HG03565 (cell line): ENCODE measurements around the gene GRPEL1.

Experiments used
- ATAC-seq: cut with Tn5 transposase; IDR thresholded peaks from one replicate; pipeline ENCODE4 v1.9.1; 2021; ENCODE audit warnings: mild to moderate bottlenecking, moderate library complexity; ENCODE audit not compliant: unreplicated experiment

Gene GRPEL1

DNA sequence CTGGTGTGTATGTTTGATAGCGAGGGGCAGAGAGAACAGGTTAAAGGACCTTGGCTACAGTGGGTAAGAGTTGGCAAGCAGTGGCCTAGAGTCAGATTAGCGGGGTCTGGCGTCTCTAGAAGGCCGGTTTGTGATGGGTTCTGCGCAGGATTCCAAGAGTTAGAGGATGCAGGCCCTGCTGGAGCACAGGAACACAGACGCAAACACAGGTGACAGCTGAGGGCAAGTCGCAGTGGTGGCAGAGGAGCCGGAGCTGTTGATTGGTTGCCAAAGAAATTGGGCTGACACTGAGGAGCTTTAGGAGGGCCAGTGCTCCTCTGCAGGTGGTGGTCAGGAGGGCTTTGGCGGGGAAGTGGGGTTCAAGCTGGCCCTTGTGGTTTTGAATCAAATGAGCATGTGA, 20.9 kb downstream of the GRPEL1 start:
- no peak for ATAC-seq

DNA sequence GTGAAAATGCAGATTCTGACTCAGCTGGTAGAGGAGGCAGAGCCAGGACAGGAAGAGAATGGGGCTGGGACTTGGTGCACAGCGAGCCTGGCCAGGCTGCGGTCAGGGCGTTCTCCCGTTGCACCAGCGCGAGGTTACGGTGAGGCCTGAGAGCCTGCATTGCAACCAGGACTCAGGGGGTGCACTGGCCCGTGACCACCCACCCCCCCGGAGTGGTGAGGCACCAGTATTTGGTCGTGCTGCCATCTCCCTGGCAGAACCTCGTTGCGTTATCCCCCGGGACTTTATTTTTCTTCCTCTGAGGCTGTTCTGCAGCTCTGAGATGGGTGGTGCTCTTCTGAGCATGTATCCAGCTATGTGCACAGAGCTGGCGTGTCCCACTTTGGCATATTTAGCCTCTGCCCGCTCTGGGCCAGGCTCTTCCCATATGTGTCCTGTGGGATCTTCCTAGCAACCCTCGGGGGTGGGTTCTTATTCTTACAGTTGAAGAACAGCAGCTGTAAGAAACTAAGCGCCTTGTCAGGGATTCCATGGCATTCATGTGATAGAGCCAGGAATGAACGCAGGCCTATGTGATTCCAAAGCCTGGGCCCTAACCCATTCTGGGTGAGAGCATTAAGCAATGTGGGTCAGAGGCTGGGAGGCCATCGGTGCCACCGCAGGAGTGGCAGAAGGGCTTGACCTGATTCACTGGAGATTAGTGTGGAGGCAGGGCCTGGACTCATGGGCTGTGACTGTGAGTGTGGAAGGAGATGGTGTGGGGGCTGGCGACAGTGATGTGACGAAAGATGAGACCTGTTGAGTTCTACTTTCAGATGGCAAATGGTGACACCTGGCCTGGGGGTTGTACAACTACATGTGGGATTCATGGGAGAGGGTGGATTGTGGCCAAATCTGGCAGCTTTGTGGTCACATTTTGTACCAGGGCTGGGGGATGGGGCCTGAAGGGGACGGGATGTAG, 21.6 kb downstream of the GRPEL1 start:
- peak; percentile 22 for ATAC-seq

DNA sequence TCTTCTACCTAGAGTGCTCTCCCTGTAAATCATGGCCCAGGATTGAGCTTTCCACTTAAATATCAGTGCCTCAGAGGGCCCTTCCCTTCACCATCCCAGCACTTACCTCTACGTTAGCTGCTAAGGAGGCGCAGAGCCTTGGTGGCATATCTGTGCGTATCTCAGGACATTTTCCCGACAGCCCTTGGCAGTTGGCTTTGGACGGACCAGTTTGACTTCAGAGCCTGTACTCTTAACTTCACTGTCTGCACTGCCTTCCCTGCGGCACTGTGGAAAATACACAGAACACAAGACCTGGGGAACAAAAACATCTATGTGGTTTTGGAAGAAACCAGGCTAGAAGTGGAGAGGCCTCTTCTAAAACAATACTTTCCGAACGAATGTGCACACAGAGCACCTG, 22.3 kb downstream of the GRPEL1 start:
- no peak for ATAC-seq

DNA sequence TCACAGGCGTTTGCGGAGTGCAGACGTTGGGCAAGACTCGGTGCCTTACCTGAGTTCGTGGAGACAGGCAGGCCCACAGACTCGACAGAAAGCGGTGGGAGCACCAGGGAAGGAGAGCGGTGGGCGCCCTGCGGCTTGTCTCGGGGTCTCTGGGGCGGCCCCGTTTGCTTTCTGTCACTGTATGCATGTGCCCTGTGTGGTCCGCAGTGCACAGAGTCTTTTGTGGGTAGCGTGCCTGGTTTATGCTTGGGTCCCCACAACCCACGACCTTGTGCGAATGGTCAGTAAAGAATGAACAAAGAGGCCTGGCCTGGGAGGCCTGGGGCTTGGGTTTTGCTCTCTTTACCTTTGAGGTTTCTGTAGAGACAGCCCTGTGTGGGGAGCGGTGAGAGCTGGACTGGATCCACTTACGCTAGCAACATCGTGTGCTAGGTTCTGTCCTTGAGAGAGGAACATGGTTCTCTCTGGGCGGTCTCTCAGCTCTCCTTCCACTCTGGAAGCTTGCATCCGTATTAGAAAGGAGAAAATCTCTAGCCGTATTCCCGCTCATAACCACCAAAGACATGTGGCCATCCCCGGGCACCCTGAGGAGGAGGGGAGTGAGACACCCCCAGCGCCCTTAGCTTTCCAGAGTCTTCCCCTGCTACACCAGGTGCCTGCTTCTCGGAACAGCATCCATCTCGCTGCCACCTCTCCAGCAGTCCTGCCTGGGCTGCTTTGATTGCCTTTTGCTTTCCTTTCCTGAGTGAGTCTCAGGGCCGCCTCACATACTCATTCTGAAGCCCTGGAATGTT, 23.5 kb downstream of the GRPEL1 start:
- ATAC-seq = no peak

DNA sequence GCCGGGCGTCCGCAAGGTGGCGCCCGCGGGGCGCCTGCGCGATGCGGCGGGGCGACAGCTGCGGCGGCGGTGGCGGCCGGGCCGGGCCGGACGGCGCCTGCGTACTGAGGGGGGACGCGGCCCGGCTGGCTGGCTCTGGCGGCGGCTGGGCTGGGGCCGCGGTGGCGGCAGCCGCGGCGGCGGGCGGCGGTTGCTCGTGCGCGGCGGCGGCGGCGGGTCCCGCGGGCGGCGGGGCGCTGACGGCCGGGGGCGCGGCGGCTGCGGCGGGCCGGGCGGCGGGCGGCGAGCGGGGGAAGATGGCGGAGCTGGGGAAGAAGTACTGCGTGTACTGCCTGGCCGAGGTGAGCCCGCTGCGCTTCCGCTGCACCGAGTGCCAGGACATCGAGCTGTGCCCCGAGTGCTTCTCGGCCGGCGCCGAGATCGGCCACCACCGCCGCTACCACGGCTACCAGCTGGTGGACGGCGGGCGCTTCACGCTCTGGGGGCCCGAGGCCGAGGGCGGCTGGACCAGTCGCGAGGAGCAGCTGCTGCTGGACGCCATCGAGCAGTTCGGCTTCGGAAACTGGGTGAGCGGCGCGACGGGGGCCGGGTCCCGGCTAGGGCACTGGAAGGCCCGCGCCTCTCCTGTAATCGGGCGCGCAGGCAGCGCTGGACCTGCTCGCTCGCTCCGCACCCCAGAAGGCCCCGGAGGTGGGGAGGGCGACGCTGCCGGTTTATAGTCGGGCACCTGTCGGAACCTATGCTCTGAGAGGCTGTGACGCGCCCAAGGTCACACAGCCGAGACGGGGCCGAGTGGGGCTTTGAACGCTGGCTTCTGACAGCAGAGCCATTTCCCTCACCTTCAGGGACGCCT, 24.4 kb downstream of the GRPEL1 start, which contains the start of gene TADA2B:
TADA2B (plus strand) TSS at position 89 of the 853 bp plus-strand sequence; CDS start at position 297, 208 bp downstream.
- peak; percentile 18 for ATAC-seq

DNA sequence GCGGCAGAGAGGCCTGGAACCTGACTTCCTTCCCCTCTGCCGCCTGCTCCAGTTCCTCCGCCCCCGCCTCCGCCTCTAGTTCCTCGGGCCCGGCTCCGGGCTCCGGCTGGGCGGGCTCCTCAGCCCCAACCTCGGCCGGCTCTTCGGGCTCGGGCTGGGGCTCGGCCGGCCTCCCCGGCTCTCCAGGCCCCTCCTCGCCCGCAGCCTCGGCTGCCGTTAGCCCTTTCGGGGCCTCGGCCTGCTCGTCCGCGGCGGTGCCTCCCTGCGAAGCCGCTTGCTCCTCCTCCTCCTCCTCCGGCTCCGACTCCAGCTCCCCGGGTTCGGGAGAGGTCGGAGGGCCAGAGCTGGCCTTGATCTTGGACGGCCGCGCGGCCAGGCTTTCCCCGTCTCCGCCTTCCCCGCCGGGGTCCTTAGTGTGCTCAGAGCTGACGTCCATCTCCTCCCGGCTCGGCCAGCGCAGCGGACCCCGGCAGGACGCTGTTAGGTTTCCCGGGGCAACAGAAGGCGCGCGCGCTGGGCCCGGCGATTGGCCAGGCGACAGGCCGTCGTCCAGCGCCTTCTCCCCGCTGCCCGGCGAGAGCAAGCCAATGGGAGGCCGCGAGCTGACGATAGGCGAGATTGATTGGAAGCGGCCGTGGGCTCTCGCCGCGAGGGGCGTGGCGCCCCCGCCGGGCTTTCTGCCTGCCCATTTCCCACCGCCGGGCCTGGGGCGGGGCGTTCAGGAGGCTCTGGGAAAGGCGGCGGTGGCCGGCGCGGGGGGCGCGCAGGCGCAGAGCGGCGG, 25.2 kb downstream of the GRPEL1 start:
- peak; percentile 73 for ATAC-seq

DNA sequence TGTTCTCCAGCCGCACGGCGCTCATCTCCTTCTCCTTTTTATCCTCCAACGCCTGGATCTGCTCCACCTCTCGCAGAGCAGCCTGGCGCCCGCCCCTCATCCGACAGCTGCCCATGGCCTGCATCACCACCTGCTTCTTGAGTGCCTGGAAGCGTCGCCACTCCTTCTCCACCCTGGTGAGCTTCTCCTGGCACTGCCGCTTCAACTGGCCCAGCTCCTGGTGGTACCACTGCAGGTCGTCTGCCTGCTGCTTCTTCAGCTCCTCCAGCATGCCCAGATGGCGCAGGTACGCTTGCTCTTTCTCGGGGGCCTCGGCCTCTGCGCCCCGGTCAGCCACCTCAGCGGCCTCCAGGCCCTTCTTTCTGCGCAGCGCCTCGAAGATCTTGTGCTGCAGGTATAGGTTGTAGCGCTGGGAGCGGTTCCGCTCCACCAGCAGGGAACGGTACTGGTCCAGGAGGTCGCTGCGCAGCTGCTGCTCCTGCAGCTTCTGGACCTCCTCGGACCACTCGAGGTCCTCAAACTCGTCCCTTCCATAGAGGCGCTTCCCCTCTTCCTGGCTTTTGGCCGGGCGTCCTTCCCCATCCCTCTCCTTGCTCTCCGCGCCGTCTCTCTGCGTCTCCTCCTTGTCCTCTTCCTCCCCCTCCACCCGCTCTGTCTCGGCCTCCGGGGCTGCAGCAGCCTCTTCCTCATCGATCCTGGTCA, 25.9 kb downstream of the GRPEL1 start:
- no peak for ATAC-seq

DNA sequence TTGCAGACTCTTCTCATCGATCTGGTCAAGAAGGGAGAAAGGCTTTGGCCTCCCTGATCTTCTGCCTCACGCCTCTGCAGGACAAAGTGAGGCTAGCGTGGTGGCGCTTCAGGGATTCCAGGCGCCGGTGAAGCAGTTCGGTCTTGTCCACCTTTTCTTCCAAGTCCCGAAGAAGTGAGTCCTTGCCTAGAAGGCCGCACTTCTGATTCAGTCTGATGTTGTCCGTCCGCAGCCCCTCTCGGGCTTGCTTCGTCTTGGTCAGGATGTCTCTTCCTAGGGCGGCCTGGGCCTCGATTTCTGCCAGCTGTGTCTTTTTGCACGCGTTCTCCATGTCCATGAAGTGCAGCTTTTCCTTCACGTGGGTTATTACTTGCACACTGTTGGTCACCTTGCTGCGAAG, 26.6 kb downstream of the GRPEL1 start:
- no peak for ATAC-seq

DNA sequence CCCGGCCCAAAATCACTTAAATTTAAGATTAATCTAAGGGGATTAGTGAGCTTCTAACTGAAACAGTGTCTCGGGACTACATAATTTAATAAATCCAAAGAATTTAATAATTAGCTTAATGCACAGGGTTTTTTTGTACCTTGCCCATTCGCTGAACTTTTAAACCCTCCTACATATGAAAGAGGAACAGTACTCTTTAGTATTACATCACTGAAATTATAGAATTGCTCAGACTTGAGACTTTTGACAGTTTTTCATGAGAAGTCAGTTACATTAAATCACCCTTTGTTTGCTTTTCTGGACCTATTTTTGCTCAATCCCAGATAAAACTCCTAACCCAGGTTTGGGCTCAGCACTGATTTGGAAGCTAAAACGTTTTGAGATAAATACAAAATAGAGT, 27.1 kb downstream of the GRPEL1 start:
- no peak for ATAC-seq

DNA sequence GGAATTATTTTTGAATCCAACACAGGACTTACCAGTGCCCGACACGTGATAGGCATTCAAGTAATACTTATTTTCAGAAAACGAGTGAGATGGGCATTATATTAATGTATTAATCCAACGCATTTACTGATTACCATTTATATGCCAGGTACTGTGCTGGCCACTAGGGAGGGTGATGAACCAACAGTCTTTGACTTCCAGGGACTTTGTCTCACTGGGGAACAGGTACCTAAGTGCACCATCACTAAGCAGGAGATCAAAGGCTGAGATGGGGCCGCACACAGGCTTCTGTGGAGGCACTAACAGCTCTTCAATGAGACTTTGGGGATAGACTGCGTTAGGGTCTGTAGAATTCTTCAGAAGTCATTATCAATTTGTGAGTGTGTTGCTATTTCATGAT, 30.4 kb downstream of the GRPEL1 start:
- ATAC-seq = no peak

DNA sequence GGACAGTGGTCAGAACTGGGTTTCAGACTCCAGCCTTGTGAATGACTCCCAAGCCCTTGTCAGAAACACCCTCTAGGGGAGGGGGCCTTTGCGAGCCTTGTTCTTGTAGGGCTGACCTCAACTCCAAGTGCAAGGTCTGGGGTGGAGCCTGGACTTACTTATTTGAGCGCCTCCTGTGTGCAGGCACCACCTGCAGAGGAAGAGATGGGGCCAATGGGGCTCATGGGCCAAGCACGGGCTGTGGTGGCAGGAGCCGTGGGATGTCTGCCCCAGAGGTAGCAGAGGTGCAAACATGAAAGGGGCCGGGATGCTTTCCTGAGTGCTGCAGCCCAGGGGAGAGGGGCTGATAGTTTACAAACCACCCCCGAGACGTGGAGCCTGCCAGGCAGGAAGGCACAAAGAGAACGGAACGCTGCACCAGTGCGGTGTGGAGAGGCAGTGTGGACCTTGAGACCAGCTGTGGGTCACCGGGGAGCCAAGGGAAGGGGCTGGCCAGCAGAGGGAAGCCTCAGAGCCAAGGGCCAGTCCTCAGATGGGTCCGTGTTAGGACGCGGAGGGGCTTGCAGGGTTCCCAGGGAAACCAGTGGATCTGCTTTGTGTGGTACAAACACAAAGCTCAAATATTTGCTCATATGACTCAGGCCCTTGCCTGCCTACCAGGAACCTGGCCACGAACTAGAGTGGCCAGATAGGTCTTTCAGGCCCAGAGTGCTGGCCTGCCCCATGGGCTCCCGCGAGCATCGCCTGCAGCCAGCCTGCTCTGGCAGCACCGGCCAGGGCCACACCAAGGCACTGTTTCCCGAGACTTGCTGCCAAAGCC, 33.4 kb downstream of the GRPEL1 start:
- no peak for ATAC-seq

DNA sequence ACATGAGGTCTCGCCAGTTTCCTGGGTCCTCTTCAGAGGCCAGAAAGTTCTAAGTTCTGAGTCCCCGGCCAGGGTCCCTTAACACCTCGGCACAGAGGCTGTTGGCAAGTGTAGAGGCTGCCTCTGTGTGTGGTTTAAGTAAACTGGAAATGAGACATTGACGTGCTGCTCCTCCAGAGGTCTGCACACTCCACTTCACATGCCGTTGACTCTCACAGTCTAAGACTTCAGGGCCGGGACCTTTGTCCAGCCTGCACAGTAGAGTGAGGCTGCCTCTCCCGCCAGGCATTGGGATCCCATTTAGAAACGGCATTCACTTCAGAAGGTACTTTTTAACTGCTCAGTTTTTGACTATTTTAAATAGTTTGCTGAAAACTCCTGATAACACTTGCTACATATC, 35.3 kb downstream of the GRPEL1 start:
- ATAC-seq = no peak

DNA sequence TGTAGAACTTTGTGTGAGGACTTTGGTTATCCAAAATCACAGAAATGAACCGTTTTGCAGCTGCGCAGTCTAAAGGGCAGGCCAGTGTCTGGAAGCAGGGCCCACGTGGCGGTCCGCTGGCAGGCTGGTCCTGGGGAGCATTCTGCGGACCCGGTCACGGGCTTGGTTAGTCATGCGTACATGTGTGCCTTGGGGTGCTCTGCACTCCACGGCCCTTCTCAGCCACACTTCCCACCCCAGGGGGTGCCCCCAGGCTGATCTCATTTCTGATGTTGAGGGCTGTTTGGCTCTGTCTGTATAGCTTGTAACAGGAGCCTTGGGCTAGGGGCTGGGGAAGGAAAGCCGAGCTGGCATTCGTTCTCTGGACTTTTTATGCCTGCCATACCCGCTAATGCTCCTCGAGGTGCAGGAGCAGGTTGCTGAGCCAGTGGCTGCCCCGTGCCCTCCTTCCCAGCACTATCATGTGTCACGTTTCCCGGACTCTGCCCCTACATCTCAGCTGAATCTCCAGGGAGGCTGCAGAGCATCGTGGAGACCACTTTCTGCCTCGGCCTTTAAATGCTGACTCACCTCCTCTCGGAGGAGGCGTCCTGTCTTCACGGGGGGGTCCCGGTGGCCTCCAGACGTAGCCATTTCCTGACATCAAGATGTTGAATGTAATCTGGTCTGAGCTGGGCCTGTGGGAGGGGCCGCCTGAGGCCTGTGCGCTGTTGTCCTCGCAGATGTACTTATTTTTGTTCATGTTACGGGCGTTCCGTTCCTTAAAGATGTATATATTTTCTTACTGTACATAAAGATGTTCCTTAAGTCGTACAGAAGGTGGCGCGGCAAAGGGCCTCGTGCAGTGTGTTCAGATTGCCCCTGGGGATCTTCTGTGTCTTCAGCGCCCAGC, 36.1 kb downstream of the GRPEL1 start:
- ATAC-seq = no peak

DNA sequence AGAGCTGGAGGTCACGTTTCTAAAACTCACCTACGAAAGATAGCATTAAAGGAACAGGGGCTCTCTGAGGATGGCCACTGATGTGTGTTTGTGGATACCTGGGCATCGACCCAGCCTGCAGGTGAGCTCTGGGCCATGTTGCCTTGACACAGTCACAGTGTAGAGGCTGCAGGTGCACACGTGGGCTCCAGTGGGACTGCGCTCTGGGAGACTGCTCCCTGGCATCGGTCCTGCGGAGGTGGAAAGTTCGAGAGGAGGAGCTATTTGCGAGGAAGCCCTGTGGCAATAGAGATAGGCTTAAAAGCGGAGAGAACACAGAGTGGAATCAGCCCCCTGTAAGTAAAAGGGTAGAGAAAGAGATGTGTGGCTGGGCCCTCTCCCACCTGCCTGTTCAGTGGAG, 37.0 kb downstream of the GRPEL1 start:
- ATAC-seq = no peak

DNA sequence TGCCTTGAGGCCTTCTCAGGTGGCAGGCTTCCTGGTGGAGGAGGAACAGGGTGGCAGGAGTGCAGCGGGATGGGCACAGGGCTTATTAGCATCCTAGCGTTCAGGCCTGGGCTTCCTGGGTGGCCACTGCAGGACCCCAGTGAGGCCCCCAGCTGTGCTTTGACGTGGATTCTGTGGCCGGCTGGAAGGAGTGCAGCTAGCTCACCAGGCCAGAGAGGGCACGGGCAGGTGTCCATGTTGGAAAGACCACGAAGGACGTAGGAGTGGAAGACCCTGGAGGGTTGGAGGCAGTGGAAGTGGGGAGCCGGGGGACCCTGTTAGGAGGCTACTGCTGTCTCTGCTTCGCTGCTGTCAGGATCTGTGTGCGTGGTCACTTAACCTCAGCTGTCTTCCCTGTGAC, 37.9 kb downstream of the GRPEL1 start:
- no peak for ATAC-seq

DNA sequence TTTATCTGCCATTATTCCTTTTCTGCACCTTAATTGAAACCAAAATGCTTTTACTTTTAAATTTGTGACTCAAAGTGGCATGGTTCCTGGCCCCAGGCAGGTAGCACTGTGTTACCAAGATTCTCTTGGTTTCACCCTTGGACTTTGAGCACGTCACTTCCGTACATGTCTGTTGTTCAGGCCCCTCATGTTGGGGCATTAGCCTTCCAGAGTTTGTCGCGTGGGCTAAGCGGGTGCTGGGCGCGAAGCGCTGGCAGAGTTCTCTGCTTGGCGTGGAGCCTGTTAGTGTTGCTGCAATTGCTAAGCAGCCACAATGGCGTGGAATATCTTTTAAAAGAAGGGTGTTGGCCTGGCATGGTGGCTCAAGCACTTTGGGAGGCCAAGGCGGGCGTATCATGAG, 38.7 kb downstream of the GRPEL1 start:
- ATAC-seq = no peak

DNA sequence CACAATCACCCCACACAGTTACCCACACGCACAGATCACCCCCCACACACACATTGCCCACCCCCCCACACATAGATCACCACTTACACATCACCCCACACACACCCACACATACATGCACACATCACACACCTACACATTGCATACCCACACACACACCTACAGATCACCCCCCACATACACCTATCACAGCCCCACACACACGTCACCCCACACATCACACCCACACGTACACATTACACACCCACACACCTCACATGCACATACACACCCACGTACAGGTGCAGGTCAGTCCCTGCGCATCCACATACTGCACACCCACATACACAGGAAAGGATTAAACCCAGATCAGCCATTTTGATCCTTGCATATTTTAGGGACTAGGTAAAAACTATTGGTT, 40.0 kb downstream of the GRPEL1 start:
- no peak for ATAC-seq

DNA sequence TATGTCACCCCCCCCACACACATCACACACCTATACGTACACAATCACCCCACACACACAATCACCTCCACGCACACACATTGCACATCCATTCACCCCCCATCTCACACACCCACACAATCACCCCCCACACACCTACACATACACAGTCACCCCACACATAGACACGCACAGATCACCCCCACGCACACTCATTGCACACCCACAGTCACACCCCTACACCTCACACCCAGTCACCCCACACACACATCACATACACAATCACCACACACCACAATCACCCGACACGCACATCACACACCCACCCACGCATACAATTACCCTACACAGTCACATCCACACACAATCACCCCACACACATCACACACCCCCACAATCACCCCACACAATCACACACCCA, 40.6 kb downstream of the GRPEL1 start:
- ATAC-seq = no peak
